GM12864 (cell line): ENCODE data around the gene TRAPPC4.
"Not testable (repeated sequence)": the region's sequence is repeated elsewhere in the genome, so short reads cannot be mapped to it uniquely, and the experiment has no call there.

Source experiments
- DNase-seq: peaks from one replicate; pipeline ENCODE4 v3.0.0-alpha.2; 2011; ENCODE audit warnings: low read depth
- H3K4me3 ChIP-seq: 2 replicates; pipeline ENCODE4 v1.5.1; 2011; ENCODE audit warnings: mild to moderate bottlenecking, low read depth, low read length, control low read depth
- CTCF ChIP-seq: IDR thresholded peaks from 2 replicates; pipeline ENCODE4 v1.5.1; 2011; ENCODE audit warnings: low read depth, mild to moderate bottlenecking, moderate library complexity, low read length, control low read depth, inconsistent platforms; ENCODE audit errors: missing control alignments

Gene TRAPPC4, protein sequence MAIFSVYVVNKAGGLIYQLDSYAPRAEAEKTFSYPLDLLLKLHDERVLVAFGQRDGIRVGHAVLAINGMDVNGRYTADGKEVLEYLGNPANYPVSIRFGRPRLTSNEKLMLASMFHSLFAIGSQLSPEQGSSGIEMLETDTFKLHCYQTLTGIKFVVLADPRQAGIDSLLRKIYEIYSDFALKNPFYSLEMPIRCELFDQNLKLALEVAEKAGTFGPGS

DNA sequence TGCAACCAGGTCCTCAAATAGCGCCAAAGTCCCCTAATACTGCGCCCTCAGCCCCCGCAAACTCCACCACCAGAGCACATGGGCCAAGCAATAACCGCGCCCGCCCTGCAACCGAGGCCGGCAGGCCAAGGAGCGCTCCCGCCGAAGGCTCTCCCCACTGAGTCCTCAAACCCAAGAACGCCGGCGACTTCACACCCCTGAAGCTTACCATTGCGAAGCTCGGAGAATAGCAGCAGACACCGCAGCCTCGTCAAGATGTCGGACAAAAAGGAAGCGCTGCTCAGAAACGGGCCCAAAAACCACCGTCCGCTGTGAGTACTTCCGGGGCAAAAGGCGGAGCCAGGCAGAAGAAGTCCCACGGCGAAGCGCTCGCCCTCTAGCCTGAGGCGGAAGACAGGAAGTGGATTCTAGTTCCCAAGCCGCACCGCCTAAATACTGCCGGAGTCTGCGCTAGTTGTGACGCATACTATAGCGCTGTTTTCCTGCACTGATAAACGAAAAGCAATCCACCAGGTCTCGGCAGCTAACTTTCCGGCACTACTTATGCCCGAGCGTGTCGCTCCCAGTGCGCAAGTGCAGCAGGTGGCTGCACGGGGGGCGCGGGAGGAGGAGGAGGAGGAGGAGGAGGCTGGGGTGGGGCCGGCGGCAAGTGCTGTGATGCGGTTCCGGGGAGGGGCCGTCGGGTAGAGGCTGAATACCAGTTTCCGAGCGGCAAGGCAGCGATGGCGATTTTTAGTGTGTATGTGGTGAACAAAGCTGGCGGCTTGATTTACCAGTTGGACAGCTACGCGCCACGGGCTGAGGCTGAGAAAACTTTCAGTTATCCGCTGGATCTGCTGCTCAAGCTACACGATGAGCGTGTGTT, at the start of gene TRAPPC4, which contains the start of gene RPS25:
Gene TRAPPC4 (plus strand): TSS at position 693 of the 865 bp plus-strand sequence. CDS start 30 bp downstream, at position 723.
Gene RPS25 (minus strand): TSS at position 270 of the 865 bp plus-strand sequence. CDS start 59 bp downstream, at position 211.
- peak within 1 kb of the TSS; percentile 91 for H3K4me3 ChIP-seq
- TF ChIP-seq CTCF = no peak
- DNase-seq = peak; percentile 91

DNA sequence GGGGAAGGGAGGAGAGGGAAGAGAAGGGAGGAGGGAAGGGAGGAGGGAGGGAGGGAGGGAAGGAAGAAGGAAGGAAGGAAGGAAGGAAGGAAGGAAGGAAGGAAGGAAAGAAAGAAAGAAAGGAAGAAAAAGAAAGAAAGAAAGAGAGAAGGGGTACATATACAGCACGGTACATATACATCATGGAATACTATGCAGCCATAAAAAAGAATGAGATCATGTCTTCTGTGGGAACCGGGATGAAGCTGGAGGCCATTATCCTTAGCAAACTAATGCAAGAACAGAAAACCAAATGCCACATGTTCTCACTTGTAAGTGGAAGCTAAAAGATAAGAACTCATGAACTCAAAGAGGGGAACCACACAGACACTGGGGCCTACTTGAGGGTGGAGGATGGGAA, 49.1 kb upstream of the TRAPPC4 start:
- not testable (repeated sequence) for H3K4me3 ChIP-seq, DNase-seq

- no peak for TF ChIP-seq CTCF
- H3K4me3 ChIP-seq = no peak within 1 kb of the TSS
- no peak for DNase-seq
These were observed 46.9 kb upstream of the TRAPPC4 start, which contains the start of gene FOXR1 for GRCh38 chr11:118971646-118972045. TSS of gene FOXR1 (plus strand) at chr11:118971761. CDS start at chr11:118971932, 171 bp downstream.

DNA sequence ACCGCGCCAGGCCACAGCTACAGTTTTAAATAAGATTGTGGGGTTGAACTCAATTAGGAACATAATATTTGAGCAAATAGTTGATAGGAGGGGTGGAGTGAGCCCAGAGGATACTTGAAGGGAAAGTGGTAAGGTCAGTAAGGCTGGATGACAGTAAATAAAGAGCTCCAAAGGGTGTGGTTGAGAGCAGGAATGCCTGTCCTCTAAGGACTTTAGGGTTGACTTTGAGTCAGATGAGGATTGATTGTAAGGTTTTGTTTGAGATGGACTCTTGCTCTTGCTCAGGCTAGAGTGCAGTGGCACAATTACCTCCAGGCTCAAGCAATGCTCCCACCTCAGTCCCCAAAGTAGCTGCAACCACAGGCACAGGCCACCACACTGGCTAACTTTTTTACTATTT, 44.6 kb upstream of the TRAPPC4 start:
- no peak overlapping the region for H3K4me3 ChIP-seq
- no peak for TF ChIP-seq CTCF

GRCh38 chr11:118975771-118976709, 42.5 kb upstream of the TRAPPC4 start:
- TF ChIP-seq CTCF = no peak
- H3K4me3 ChIP-seq = no peak overlapping the region
- DNase-seq = no peak

More for the DNA sequence above, 44.6 kb upstream of the TRAPPC4 start:
- no peak for DNase-seq

DNA sequence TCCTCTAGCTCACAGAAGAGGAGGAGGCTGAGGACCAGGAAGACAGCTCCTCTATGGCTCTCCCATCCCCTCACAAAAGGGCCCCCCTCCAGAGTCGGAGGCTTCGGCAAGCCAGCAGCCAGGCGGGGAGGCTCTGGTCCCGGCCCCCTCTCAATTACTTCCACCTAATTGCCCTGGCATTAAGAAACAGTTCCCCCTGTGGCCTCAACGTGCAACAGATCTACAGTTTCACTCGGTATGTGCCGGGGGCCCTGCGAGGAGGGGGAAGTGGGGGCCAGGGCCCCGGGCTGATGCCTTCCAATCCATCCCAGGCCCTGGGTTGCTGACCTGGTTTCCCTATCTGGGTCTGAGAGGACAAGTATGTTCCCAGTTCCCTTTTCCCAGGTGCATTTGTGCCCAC, 39.1 kb upstream of the TRAPPC4 start:
- TF ChIP-seq CTCF = no peak
- DNase-seq = no peak
- no peak overlapping the region for H3K4me3 ChIP-seq
